Loucy (cell line): ENCODE measurements around the gene OR52N1.

Source experiments
- H2AFZ ChIP-seq: fragments of 200-600 bp; sonication (generic); 2 replicates; pipeline ENCODE4 v1.6.0; 2016; ENCODE audit warnings: antibody characterized with exemption, mild to moderate bottlenecking, low read length, moderate library complexity
- H3F3A ChIP-seq: fragments of 200-600 bp; 2 replicates; pipeline ENCODE4 v1.6.0; 2016; ENCODE audit warnings: antibody characterized with exemption, low read depth, mild to moderate bottlenecking
- H3K27me3 ChIP-seq: fragments of 200-600 bp; sonication (generic); 2 replicates; pipeline ENCODE4 v1.6.1; 2014; ENCODE audit warnings: low read length, mild to moderate bottlenecking; ENCODE audit not compliant: insufficient read depth, poor library complexity, severe bottlenecking
- H3K36me3 ChIP-seq: fragments of 200-600 bp; sonication (generic); 2 replicates; pipeline ENCODE4 v1.6.1; 2016; ENCODE audit warnings: low read length; ENCODE audit not compliant: insufficient read depth
- H3K4me1 ChIP-seq: fragments of 200-600 bp; sonication (generic); 2 replicates; pipeline ENCODE4 v1.5.1; 2014; ENCODE audit warnings: low read length, mild to moderate bottlenecking; ENCODE audit not compliant: insufficient read depth, poor library complexity, severe bottlenecking
- H3K4me2 ChIP-seq: fragments of 200-600 bp; sonication (generic); 2 replicates; pipeline ENCODE4 v1.6.0; 2014; ENCODE audit warnings: antibody characterized with exemption, low read length, low read depth, mild to moderate bottlenecking; ENCODE audit not compliant: poor library complexity, severe bottlenecking
- H3K4me3 ChIP-seq: fragments of 200-600 bp; sonication (generic); 2 replicates; pipeline ENCODE4 v1.5.1; 2014; ENCODE audit warnings: low read length, mild to moderate bottlenecking, mixed read lengths; ENCODE audit not compliant: poor library complexity, severe bottlenecking
- H3K79me2 ChIP-seq: fragments of 200-600 bp; sonication (generic); 2 replicates; pipeline ENCODE4 v1.6.1; 2014; ENCODE audit warnings: low read length; ENCODE audit not compliant: insufficient read depth
- H3K9ac ChIP-seq: fragments of 200-600 bp; sonication (generic); 2 replicates; pipeline ENCODE4 v1.6.0; 2014; ENCODE audit warnings: mild to moderate bottlenecking, low read depth, low read length, moderate library complexity; ENCODE audit not compliant: poor library complexity, severe bottlenecking
- H3K9me2 ChIP-seq: fragments of 200-600 bp; sonication (generic); replicated peaks from 2 replicates; pipeline ENCODE4 v1.6.1; 2016; ENCODE audit warnings: low read depth, low read length, mixed read lengths
- H3K9me3 ChIP-seq: fragments of 200-600 bp; sonication (generic); 2 replicates; pipeline ENCODE4 v1.6.1; 2014; ENCODE audit warnings: mild to moderate bottlenecking, antibody characterized with exemption, low read length, low read depth; ENCODE audit not compliant: insufficient read depth
- H4K20me1 ChIP-seq: fragments of 200-600 bp; sonication (generic); 2 replicates; pipeline ENCODE4 v1.6.0; 2014; ENCODE audit warnings: antibody characterized with exemption, low read length, mild to moderate bottlenecking; ENCODE audit not compliant: insufficient read depth, poor library complexity, severe bottlenecking
- CTCF ChIP-seq: fragments of 200-600 bp; sonication (generic); conservative IDR thresholded peaks from 2 replicates; pipeline ENCODE4 v1.5.1; 2014; ENCODE audit warnings: mild to moderate bottlenecking, antibody characterized with exemption, low read length
- EZH2phosphoT487 ChIP-seq: fragments of 200-600 bp; IDR thresholded peaks from 2 replicates; pipeline ENCODE4 v1.6.1; 2018; ENCODE audit warnings: antibody characterized with exemption, mild to moderate bottlenecking, moderate library complexity, borderline replicate concordance

Gene OR52N1

GRCh38 chr11:5791165-5791564 lies at the start of gene OR52N1:
TSS of gene OR52N1 (minus strand) at chr11:5791265. CDS start at chr11:5788816, 2,449 bp downstream.
- Histone ChIP-seq H3K9me3 (no peaks in the 10 kb centered on the region), H3K4me2 (no peak within 1 kb of the TSS), H3K4me3 (no peak within 1 kb of the TSS), H2AFZ (no peak within 1 kb of the TSS), H3K9me2 (no peaks in the 10 kb centered on the region), H3K9ac (no peak within 1 kb of the TSS), H3K4me1 (no peaks in the 10 kb centered on the region), H3F3A (no peaks in the 10 kb centered on the region), H4K20me1 (no peaks in the 10 kb centered on the region), H3K79me2 (no peaks in the 10 kb centered on the region), H3K36me3 (no peaks in the 10 kb centered on the region), H3K27me3 (no peaks in the 10 kb centered on the region)
- TF ChIP-seq EZH2phosphoT487 (no peak), CTCF (no peak)

GRCh38 chr11:5837695-5838094 lies 46.6 kb upstream of the OR52N1 start:
- no peak overlapping the region for H2AFZ ChIP-seq
- H3F3A ChIP-seq: no peaks in the 10 kb centered on the region
- no peak overlapping the region for H3K4me3 ChIP-seq
- no peaks in the 10 kb centered on the region for H3K27me3 ChIP-seq
- H3K36me3 ChIP-seq: no peaks in the 10 kb centered on the region
- H3K9ac ChIP-seq: no peak overlapping the region
- no peak for TF ChIP-seq EZH2phosphoT487
- TF ChIP-seq CTCF: no peak
- no peaks in the 10 kb centered on the region for H3K79me2 ChIP-seq
- no peaks in the 10 kb centered on the region for H4K20me1 ChIP-seq
- H3K4me2 ChIP-seq: no peak overlapping the region
- no peaks in the 10 kb centered on the region for H3K4me1 ChIP-seq
- no peaks in the 10 kb centered on the region for H3K9me3 ChIP-seq
- H3K9me2 ChIP-seq: no peaks in the 10 kb centered on the region

DNA sequence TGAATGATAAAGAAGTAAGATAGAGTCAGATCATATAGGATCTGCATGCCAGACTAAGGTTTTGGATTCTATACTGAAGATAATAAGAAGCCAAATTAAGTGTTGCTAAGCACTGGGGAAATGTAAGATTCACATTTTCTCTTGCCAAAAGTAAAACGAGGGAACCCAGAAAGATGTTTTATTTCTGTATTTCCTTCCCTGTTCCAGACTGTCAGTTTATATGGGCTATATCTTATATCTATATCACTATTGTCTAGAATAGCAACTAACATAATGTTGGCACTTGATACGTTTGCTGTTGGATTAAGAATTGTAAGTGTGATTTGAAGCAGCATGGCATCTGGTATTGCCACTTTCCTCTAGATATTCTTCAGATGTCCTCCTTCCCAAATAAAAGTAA lies 42.4 kb upstream of the OR52N1 start:
- TF ChIP-seq EZH2phosphoT487 (no peak), CTCF (no peak)
- H3K4me1 ChIP-seq: no peaks in the 10 kb centered on the region
- H3K36me3 ChIP-seq: no peaks in the 10 kb centered on the region
- H3K9ac ChIP-seq: no peak overlapping the region
- no peaks in the 10 kb centered on the region for H4K20me1 ChIP-seq
- H3F3A ChIP-seq: no peaks in the 10 kb centered on the region
- H3K79me2 ChIP-seq: no peaks in the 10 kb centered on the region
- no peak overlapping the region for H3K4me2 ChIP-seq
- no peak overlapping the region for H2AFZ ChIP-seq
- H3K9me2 ChIP-seq: no peaks in the 10 kb centered on the region
- H3K27me3 ChIP-seq: no peaks in the 10 kb centered on the region
- no peaks in the 10 kb centered on the region for H3K9me3 ChIP-seq
- H3K4me3 ChIP-seq: no peak overlapping the region
